Measurements from ENCODE around the gene ANXA6.

ANXA6 gene

DNA sequence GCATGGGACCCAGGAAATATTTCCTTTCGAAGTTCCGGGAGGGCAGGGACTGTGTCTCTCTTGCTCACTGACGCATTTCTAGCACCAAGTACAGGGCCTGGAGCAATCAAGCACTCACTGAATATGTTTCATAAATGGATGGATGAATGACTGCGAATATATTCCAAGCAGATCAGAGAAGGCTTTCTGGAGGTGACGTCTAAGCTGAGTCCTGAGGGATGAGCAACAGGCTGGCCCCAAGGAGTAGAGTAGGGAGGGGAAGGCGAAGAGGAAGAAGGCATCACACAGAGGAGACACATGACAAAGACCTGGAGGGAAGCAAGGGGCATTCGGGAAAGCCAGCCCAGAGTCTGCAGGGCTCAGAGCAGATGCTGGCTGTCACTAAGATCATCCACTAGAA, 13.9 kb downstream of the ANXA6 start:
- ATAC-seq, result no peak

DNA sequence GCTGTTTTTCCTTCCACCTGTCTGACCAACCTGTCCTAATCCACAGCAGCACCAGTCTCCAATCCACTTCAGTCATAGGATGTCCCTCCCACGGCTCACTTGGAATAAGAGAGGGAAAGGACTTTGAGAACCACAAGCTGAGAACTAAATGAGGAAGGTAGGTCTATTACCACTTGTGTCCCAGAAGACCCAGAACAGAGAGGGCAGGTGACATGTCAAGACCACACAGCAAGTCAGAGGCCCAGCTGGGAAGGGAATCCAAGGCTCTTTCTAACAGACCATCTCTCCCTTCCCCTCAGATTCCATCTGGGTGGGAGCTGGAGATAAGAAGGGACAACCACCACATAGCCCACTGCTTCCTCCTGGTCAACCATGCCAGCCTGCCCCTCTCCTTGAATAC, 14.6 kb downstream of the ANXA6 start:
- TF ChIP-seq ZNF8 (CRISPR knock-in tag; IDR thresholded peaks at IDR 0.05), result no peak
- TF ChIP-seq ARNTL (CRISPR knock-in tag; IDR thresholded peaks at IDR 0.05; ENCODE audit: borderline replicate concordance, low read depth), result no peak
- TF ChIP-seq TSHZ2 (CRISPR knock-in tag; IDR thresholded peaks at IDR 0.05), result no peak
- no peak for TF ChIP-seq ZFP30 (CRISPR knock-in tag; IDR thresholded peaks at IDR 0.05)
- no peak for TF ChIP-seq BACH2 (CRISPR knock-in tag; IDR thresholded peaks at IDR 0.05; ENCODE audit: borderline replicate concordance)
- no peak for TF ChIP-seq CREB5 (CRISPR knock-in tag; IDR thresholded peaks at IDR 0.05; ENCODE audit: low read depth)
- TF ChIP-seq PATZ1 (CRISPR knock-in tag; IDR thresholded peaks at IDR 0.05; ENCODE audit: borderline replicate concordance), result no peak
- TF ChIP-seq ESRRG (CRISPR knock-in tag; IDR thresholded peaks at IDR 0.05), result no peak
- TF ChIP-seq PPARA (CRISPR knock-in tag; IDR thresholded peaks at IDR 0.05; ENCODE audit: borderline replicate concordance), result no peak
- TF ChIP-seq ISL1 (CRISPR knock-in tag; IDR thresholded peaks at IDR 0.05), result no peak
- TF ChIP-seq OSR1 (CRISPR knock-in tag; IDR thresholded peaks at IDR 0.05), result no peak
- no peak for TF ChIP-seq ZNF70 (CRISPR knock-in tag; IDR thresholded peaks at IDR 0.05)
- no peak for TF ChIP-seq TCF4 (CRISPR knock-in tag; IDR thresholded peaks at IDR 0.05; ENCODE audit: borderline replicate concordance)
- TF ChIP-seq ZFP3 (CRISPR knock-in tag; IDR thresholded peaks at IDR 0.05), result no peak
- TF ChIP-seq ZNF565 (CRISPR knock-in tag; conservative IDR thresholded peaks at IDR 0.05; ENCODE audit: low read depth), result no peak
- no peak for TF ChIP-seq RARB (CRISPR knock-in tag; IDR thresholded peaks at IDR 0.05)
- no peak for TF ChIP-seq CSDC2 (CRISPR knock-in tag; IDR thresholded peaks at IDR 0.05)
- TF ChIP-seq ZC3H10 (CRISPR knock-in tag; IDR thresholded peaks at IDR 0.05), result no peak
- no peak for ATAC-seq

More for the DNA sequence above, 13.9 kb downstream of the ANXA6 start:
- TF ChIP-seq ZNF70 (CRISPR knock-in tag; IDR thresholded peaks at IDR 0.05) (no peak), ZC3H10 (CRISPR knock-in tag; IDR thresholded peaks at IDR 0.05) (no peak), BACH2 (CRISPR knock-in tag; IDR thresholded peaks at IDR 0.05; ENCODE audit: borderline replicate concordance) (no peak), GLIS3 (CRISPR knock-in tag; IDR thresholded peaks at IDR 0.05) (no peak), CREB5 (CRISPR knock-in tag; IDR thresholded peaks at IDR 0.05; ENCODE audit: low read depth) (no peak)

- peak; percentile 77 for ATAC-seq
- no peak for TF ChIP-seq ARNTL (CRISPR knock-in tag; IDR thresholded peaks at IDR 0.05; ENCODE audit: borderline replicate concordance, low read depth)
- no peak for TF ChIP-seq TOX (CRISPR knock-in tag; IDR thresholded peaks at IDR 0.05; ENCODE audit: borderline replicate concordance)
- TF ChIP-seq ZNF565 (CRISPR knock-in tag; conservative IDR thresholded peaks at IDR 0.05; ENCODE audit: low read depth), result no peak
- no peak for TF ChIP-seq ZNF8 (CRISPR knock-in tag; IDR thresholded peaks at IDR 0.05)
- no peak for TF ChIP-seq OSR1 (CRISPR knock-in tag; IDR thresholded peaks at IDR 0.05)
- no peak for TF ChIP-seq ESRRG (CRISPR knock-in tag; IDR thresholded peaks at IDR 0.05)
- TF ChIP-seq CREB5 (CRISPR knock-in tag; IDR thresholded peaks at IDR 0.05; ENCODE audit: low read depth), result no peak
- no peak for TF ChIP-seq PATZ1 (CRISPR knock-in tag; IDR thresholded peaks at IDR 0.05; ENCODE audit: borderline replicate concordance)
- no peak for TF ChIP-seq CSDC2 (CRISPR knock-in tag; IDR thresholded peaks at IDR 0.05)
- no peak for TF ChIP-seq RARB (CRISPR knock-in tag; IDR thresholded peaks at IDR 0.05)
- TF ChIP-seq TSHZ2 (CRISPR knock-in tag; IDR thresholded peaks at IDR 0.05), result no peak
- TF ChIP-seq CSRNP3 (CRISPR knock-in tag; IDR thresholded peaks at IDR 0.05), result no peak
- no peak for TF ChIP-seq ZNF70 (CRISPR knock-in tag; IDR thresholded peaks at IDR 0.05)
- TF ChIP-seq SNAI2 (CRISPR knock-in tag; IDR thresholded peaks at IDR 0.05), result no peak
- TF ChIP-seq ISL1 (CRISPR knock-in tag; IDR thresholded peaks at IDR 0.05), result no peak
- no peak for TF ChIP-seq ZFP30 (CRISPR knock-in tag; IDR thresholded peaks at IDR 0.05)
These were observed 16.0 kb downstream of the ANXA6 start for GRCh38 chr5:151141535-151141934.

Data from SK-N-SH treated with all-trans-retinoic acid at 6 μM for 48 hours (cell line).